GM12875 (cell line): ENCODE measurements around the gene SSBP3.

Experiments
- H3K4me3 ChIP-seq: one replicate; pipeline ENCODE4 v1.5.1; 2011; ENCODE audit warnings: low read depth, low read length, control low read depth
- TF ChIP-seq, protein P1 (sequence below): IDR thresholded peaks from 2 replicates; pipeline ENCODE4 v1.5.1; 2011; ENCODE audit warnings: low read depth, mild to moderate bottlenecking, control low read depth, inconsistent platforms, low read length, moderate library complexity, borderline replicate concordance; ENCODE audit not compliant: insufficient read depth

Gene SSBP3

DNA sequence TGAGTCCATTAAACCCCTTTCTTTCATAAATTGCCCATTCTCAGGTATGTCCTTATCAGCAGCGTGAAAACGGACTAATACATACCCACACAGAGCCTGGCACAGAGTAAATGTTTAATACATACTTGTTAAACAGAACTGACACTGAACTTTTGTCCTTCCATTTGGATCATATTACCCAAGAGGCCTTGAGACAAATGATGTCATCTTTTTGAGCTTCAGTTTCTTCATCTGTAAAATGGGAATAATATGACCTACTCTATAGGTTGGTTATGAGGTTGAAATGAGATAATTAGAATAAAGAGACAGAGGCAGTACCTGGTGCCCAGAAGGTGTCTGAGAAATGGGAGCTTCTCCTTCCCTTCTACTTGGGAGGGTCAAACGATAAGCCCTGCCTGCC, 220.1 kb downstream of the SSBP3 start:
- TF ChIP-seq, protein P1, sequence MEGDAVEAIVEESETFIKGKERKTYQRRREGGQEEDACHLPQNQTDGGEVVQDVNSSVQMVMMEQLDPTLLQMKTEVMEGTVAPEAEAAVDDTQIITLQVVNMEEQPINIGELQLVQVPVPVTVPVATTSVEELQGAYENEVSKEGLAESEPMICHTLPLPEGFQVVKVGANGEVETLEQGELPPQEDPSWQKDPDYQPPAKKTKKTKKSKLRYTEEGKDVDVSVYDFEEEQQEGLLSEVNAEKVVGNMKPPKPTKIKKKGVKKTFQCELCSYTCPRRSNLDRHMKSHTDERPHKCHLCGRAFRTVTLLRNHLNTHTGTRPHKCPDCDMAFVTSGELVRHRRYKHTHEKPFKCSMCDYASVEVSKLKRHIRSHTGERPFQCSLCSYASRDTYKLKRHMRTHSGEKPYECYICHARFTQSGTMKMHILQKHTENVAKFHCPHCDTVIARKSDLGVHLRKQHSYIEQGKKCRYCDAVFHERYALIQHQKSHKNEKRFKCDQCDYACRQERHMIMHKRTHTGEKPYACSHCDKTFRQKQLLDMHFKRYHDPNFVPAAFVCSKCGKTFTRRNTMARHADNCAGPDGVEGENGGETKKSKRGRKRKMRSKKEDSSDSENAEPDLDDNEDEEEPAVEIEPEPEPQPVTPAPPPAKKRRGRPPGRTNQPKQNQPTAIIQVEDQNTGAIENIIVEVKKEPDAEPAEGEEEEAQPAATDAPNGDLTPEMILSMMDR: no peak
- no peak overlapping the region for H3K4me3 ChIP-seq

DNA sequence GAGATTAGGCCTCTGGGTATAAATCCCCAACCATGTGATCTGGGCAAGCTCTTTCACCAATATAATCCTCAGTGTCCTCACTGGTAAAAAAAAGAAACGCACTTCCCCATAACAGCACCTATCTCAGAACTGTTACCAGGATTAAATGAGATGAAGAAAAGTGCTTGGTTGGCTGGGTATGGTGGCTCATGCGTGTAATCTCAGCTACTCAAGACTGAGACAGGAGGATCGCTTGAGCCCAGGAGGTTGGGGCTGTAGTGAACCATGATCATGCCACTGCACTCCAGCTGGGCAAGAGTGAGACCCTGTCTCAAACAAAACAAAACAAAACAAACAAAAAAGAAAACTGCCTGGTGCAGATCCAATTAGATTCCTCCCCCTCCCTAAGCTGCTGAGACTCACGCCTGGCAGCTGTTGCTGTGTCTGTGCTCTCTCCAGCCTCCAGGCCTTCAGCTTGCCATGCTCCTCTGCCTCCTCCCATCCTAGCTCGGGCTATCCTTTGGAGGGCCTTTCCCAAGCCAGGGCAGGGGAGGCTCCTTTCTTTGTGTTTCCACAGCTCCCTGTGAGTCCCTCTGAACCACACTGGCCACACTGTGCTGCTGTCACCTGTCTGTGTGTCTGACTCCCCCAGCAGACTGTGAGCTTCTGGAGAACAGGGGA, 225.4 kb downstream of the SSBP3 start:
- TF ChIP-seq, protein P1: no peak
- H3K4me3 ChIP-seq: no peak overlapping the region

DNA sequence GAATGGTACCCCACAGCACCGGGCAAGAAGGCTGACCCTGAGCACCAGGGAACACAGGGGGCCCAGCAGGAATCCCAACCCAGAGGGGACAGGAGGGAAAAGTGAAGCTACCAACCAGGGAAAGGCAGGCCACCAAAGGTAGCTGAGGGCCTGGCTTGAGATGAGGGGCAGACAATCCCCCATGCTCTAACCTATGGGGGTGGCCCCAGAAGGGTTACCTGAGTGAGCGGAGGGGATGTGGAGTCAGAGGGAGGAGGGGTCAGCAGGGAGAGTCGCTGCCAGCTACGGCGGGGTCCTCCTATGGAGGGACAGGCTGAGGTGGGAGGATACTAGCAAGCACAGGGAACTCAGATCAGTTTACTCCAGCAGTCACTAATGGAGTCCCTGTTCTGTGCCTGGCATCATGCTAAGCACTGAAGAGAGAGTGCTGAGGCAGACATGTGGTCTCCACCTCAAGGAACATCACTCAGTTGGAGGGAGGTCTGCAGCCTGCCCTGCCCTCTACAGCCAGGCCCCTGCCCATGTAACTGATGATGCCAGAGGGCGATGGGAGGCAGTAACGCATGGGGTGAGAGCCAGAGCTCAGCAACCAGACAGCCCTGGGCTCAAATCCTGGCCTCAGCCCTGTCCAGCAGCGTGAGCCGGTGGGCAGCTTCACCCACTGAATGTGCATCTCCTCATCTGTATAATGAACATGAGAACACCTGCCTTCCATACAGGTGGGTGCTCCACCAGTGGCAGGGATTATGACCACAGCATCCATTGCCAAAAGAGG, 227.7 kb downstream of the SSBP3 start:
- no peak overlapping the region for H3K4me3 ChIP-seq
- TF ChIP-seq, protein P1: no peak

DNA sequence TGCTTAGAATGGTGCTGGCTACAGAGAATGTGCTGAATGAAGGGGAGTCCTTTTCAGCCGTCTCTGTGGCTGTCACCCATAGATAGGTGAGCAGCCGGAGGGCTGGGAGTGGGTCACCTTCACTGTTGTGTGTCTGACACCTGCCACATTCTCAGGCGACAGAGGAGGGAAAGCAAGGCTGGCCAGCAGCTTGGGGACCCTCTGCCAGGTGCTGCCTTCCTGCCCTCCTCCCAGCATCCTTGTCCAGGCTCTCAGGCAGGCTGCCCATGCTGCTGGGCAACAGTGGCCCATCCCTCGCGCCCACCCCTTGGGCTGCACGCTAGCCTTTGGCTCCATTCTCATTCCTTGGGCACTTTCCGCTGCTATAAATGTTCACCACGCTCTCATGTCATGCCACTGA, 228.5 kb downstream of the SSBP3 start:
- no peak overlapping the region for H3K4me3 ChIP-seq
- TF ChIP-seq, protein P1: no peak

DNA sequence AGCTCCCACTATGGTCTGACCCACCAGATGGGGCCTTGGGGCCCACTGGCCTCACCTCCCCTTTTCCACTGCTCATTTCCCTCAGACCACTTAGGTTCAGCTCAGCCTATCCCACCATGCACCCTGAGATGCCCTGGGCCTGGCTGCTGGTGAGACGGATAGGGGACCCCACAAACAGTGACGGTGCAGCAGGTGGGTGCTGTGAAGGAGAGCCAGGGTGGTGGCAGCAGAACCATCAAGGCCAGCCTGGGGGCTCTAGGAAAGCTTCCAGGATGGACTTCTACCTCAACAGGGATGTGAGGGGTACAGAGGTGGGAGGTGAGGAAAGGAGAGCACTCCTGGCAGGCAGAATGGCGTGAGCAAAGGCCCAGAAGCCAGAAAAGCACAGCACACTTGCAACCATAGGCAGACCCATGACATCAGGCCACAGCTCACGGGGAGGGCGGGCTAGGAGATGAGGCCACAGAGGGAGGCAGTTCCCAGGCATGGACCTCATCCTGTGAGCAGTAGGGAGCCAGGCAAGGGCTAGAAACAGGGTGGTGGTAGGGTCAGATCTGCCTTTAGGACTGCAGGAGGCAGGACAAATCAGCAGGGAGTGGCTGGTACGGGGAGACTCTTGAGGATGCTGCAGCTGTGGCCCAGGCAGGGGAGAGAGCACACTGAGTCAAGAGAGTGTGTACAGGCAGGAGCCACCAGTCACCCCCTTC, 229.4 kb downstream of the SSBP3 start:
- H3K4me3 ChIP-seq: no peak overlapping the region
- TF ChIP-seq, protein P1: no peak
